Stimulated activated CD8-positive, alpha-beta memory T cell treated with anti-CD3 and anti-CD28 coated beads, Interleukin-2, amount 100 ng/mL, for 1 hour (primary cell): ENCODE data around the gene TMEM168.
"Not testable (repeated sequence)": the region's sequence is repeated elsewhere in the genome, so short reads cannot be mapped to it uniquely, and the experiment has no call there.

Experiments
- DNase-seq, 2 donors: peaks; one replicate each; pipeline ENCODE4 v3.0.0-alpha.2; 2020; ENCODE audit warnings: low read depth in 2 of 2

Gene TMEM168

GRCh38 chr7:112781110-112781509 is 9.1 kb downstream of the TMEM168 start:
- DNase-seq = no peak

- no peak for DNase-seq
Measured at GRCh38 chr7:112779667-112780066, 10.5 kb downstream of the TMEM168 start.

DNA sequence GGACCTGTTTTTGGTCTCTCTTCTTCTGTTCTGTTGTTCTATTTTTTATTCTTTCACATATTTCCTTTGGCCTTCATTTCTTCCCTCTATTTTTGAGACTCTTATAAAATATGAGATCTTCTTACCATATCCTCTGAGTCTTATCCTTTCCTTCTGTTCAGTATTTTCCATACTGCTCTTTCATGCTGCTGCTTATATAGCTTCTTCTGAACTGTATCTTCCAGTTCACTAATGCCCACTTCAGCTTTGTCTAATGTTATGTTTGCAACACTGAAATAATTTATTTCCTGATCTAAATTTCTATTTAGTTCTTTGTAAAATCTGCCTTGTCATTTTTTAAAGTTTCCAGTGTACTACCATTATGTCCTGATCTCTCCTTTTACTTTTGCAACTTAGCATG is 12.8 kb downstream of the TMEM168 start:
- no peak for DNase-seq

GRCh38 chr7:112771166-112771565 is 19.0 kb downstream of the TMEM168 start:
- DNase-seq = no peak

- DNase-seq = no peak
Measured at GRCh38 chr7:112770051-112770450, 20.1 kb downstream of the TMEM168 start.

DNA sequence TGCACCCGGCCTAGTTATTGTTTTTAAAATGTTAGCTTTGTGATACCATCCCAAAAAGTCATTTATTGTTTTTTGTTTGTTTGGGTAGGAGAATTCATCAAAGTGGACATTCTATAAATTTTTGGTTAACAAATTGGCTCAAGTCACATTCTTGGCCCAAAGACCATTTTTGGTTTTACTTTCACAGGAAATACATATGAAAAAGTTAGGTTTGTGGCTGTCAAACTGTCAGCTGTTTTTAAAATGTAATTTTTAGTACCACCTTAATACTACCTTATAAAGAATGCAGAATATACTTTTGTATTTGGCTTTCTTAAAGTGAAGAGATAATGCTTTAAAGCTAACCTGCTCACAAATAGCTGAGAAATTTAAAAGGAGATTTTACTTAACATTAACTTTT is 25.1 kb downstream of the TMEM168 start:
- no peak for DNase-seq

DNA sequence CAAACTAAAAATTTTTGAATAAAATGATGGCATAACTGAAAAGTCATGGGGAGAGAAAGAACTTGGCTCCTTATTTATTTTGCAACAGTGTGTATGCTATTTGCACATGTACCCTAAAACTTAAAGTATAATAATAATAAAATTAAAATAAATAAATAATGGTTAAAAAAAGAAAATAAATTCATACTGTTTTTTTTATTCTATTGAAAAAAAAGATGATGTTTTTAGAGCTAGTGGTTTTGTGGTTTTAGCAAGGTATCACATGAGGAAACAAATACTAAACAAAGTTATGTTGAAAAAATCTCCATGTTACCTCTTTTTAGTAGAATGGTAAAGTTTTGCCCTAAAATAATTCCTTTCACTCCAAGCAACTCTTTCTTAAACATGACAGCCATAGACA is 26.2 kb downstream of the TMEM168 start:
- DNase-seq = no peak

DNA sequence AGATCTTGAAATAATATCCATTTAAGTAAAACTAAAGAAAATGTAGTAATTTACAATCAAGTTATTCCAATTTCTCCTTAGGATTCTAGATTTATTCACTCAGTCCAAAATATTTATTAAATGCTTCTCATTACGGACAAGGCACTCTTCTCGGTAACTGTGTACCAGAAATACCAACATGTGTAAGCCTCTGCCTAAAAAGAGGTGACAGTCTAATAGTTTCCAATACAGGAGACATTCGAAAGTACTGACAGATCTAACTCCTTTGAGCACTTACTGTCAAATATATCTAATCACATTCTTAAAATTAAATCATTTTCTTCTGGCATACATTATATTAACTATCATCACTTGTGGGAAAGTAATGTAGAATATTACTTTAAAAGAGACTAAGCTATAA is 26.9 kb downstream of the TMEM168 start:
- no peak for DNase-seq

DNA sequence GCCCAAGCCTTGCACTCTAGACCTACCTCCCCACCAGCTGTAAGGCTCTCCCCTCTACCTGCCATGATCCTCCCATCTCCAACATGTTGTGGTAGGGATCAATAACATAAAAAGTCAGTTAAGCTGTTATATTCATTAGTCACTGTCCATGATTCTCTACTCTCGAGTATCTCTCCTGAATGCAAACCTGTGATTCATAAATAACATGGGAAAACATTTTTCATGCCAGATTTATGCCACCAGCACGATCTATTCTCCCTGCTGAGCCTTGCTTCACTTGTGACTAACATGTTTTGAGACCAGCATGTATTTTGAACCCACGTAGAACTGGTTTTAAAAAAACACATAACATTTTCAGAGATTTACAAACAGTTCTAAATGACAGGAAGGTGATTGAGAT is 30.3 kb downstream of the TMEM168 start:
- DNase-seq = no peak

DNA sequence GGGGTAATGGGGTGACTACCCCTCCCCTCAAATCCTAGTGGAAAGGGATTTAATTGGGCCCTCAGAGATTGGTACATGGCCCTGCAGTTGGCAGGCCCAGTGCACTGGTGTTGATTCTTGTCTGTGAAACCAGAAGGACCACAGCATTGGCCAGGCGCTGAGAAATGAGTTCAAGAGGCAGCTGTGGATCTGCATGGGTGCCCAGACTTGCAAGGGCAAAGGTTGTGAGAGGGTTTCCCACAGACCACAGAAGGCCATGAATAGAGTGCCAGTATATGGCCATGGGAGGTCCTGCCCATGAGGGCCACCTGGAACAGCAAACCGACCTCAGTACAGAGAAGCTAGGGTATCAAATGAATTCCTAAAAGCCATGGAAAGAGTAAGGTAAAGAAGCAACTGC is 32.9 kb downstream of the TMEM168 start:
- DNase-seq = no peak

- no peak for DNase-seq
Measured at GRCh38 chr7:112753298-112753697, 36.9 kb downstream of the TMEM168 start.

- DNase-seq = no peak
Measured at GRCh38 chr7:112752576-112752975, 37.6 kb downstream of the TMEM168 start.

DNA sequence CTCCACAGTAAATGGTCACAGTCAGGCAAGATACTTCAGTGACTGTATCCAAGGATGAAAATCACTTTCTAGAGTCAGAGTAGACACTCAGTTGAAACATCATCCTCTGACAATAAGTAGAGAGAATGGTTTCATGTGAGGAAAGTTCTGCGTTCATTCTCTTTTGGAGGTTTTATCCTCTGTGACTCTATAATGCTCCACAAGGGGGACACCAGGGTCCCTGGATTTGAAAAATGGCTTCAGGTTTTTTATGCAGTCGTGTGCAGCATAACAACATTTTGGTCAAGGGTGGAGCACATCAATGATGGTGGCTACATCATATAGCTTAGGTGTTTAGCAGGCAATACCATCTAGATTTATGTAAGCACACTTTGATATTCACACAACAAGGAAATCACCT is 40.4 kb downstream of the TMEM168 start:
- DNase-seq = no peak

- DNase-seq = no peak
Measured at GRCh38 chr7:112748381-112748780, 41.8 kb downstream of the TMEM168 start.

- no peak for DNase-seq
Measured at GRCh38 chr7:112745635-112746034, 44.6 kb downstream of the TMEM168 start.

GRCh38 chr7:112744818-112745217 is 45.4 kb downstream of the TMEM168 start:
- DNase-seq = no peak

- DNase-seq = no peak
Measured at GRCh38 chr7:112743811-112744210, 46.4 kb downstream of the TMEM168 start.

GRCh38 chr7:112740667-112741066 is 49.5 kb downstream of the TMEM168 start:
- DNase-seq = no peak

DNA sequence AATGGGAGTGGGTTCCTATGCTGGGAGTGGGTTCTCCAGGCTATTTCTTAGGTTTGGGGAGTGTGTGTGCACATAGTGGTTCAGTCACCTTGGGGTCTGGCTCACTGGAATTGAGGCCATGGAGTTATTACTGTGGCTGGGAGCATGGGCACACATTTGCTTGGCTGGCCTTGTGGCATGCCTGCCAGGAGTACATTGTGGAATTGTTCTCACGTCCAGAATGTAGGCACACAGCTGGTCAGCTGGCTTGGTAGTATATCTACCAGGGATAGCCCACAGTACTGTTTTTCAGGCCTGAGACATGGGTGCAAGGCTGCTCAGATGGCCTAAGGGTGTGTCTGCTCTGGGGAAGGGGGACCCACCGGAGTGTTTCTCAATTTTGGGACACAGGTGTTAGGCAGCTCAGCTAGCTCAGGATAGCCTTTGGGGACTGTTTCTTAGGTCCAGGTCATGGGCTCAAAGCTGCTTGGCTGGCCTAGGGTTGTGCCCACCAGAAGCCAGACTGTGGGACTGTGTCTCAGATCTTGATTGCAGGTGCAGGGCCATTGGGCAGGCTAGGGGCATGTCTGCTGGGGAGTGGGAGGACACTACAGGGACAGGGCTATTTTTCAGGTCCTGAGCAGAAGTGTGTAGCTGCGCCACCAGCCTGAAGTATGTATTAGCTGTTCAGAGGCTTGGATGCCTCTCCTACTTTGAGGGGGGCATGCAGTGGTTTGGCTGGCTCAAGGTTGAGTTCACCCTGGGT is 50.6 kb downstream of the TMEM168 start:
- DNase-seq = no peak

DNA sequence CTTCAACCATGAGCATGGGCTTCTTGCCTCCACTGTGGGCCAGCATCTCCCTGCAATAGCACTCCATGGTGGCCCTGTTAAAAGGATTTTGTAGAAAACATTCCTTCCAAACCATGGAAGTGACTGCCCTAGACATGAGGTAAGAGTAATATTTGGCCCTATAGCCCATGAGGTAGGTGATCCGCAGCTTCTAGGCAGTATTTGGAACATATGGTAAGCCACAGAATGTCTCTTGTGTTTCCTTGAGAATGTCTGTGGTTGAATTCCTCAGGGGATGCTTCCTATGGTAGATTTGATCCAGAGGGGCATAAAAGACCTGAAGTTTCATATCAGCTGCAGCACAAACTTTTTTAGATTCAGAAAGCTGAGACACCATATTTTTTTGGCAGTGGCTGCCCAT is 54.9 kb downstream of the TMEM168 start:
- DNase-seq = no peak

- DNase-seq = not testable (repeated sequence)
Measured at GRCh38 chr7:112731324-112731723, 58.9 kb downstream of the TMEM168 start.

GRCh38 chr7:112726076-112726475 is 64.1 kb downstream of the TMEM168 start:
- DNase-seq = no peak

DNA sequence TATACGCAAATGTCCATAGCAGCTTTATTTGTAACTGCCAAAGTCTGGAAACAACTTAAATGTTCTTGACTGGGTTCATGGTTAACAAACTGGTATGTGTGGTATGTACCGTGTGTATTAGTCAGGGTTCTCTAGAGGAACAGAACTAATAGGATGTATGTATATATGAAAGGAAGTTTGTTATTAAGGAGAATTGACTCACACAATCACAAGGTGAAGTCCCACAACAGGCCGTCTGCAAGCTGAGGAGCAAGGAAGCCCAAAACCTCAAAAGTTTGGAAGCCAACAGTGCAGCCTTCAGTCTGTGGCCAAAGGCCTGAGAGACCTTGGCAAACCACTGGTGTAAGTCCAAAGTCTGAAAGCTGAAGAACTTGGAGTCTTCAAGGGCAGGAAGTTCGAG is 66.8 kb downstream of the TMEM168 start:
- DNase-seq = no peak

DNA sequence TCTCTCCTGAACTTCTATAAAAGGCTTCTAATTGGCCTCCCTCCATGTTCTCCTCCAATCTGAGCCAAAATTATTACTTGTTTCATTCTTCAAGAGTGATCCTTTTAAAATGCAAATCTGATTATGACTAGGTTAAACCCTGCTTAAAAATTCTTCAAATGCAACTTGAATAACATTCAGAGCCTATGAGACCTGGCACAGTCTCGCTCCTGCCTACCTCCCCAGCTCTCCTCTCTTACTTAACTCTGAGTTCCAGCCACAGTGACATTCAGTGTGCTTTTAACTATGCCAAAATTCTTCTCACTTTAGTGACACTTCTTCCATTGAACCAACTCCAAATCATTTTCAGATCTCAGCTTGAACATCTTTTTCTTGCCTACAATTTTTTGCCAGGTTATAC is 68.8 kb downstream of the TMEM168 start:
- DNase-seq = no peak
